Activated T-helper 2 cell treated with anti-CD3 and anti-CD28 coated beads, Interferon-gamma antibody, Interleukin-2, Interleukin-4, amounts not matched to agents 10 μg/mL and 5 μg/mL and 100 μg/mL, durations not matched to agents 14 hours and 24 hours and 36 hours (primary cell): ENCODE measurements around the gene PPP4C. TPM values are rescaled to one million over a fixed set of nuclear protein-coding genes. Genes with fewer than 3 reads are reported as not detected.

Experiments
- DNase-seq: peaks from one replicate; pipeline ENCODE4 v3.0.0; 2021; ENCODE audit warnings: low spot score
- H3K27ac Mint-ChIP-seq: one replicate; pipeline ENCODE4 v1.8.0; 2021; ENCODE audit warnings: mixed read lengths
- H3K27me3 Mint-ChIP-seq: one replicate; pipeline ENCODE4 v1.8.0; 2021; ENCODE audit warnings: low read depth, mixed read lengths
- H3K36me3 Mint-ChIP-seq: one replicate; pipeline ENCODE4 v1.8.0; 2021; ENCODE audit warnings: low read depth, mixed read lengths
- H3K4me1 Mint-ChIP-seq: one replicate; pipeline ENCODE4 v1.8.0; 2021; ENCODE audit warnings: low read depth, mixed read lengths
- H3K4me3 Mint-ChIP-seq: one replicate; pipeline ENCODE4 v1.8.0; 2021; ENCODE audit warnings: low read depth, mild to moderate bottlenecking, moderate library complexity, mixed read lengths
- H3K9me3 Mint-ChIP-seq: one replicate; pipeline ENCODE4 v1.8.0; 2021; ENCODE audit warnings: mixed read lengths
- intact Hi-C: fragments of 100-400 bp; cut with micrococcal nuclease; formaldehyde crosslinking; loops from one replicate; pipeline ENCODE4 v1.15.1; 2023
- total RNA-seq: library from RNA; stranded (reverse); gene quantifications from 2 replicates; pipeline ENCODE4 v1.2.3, GENCODE V29; 2022

PPP4C gene
- total RNA-seq, 1 donor from 2014 or later, result 143 TPM

DNA sequence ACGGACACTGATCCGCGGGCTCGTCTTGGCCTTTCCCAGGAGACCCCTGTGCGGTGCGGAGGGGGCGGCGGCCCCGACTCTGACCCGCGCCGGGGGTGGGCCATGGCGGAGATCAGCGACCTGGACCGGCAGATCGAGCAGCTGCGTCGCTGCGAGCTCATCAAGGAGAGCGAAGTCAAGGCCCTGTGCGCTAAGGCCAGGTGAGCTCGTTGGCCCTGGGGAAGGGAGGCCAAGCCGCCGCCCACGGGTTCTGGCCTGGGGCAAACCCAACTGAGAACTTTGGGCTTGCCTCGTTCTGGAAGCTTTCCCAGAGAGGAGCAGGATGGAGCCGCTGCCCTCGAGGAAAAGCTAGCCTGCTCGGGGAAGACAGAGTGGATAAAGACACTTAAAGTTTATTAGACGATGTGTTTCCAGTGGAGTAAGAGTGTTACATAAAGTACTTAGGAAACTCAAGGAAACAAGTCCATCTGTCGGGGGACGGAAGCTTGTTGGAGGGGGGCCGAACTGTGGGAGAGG, 540 bp downstream of the PPP4C start:
- Mint-ChIP-seq H3K4me1 (peaks cover 26% of the 10 kb centered on the region), H3K4me3 (peak overlapping the region; percentile 93), H3K36me3 (peaks cover 62% of the 10 kb centered on the region), H3K9me3 (no peaks in the 10 kb centered on the region), H3K27me3 (no peaks in the 10 kb centered on the region), H3K27ac (peak overlapping the region; percentile 75)
- intact Hi-C loops, result no loop called here
- DNase-seq, result no peak

DNA sequence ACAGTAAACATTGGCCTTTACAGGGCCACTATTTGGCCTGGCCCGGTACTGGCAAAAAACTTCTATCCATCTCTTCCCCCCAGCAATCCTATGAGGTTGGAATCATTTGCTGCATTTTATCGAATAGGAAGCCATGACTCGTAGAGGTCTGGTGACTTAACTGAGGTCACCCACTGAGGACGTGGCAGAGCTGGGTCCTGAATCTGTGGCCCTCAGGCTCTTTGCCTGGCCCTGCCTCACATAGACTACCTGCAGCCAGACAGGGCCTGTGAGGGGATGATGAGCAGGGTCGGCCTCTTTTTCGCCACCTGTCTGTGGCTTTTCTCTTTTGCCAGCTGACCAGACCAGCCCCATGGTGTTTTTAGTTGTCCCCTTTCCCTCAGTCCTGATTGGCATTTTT, 1.9 kb downstream of the PPP4C start:
- no peak for DNase-seq
- Mint-ChIP-seq H3K27ac (peak overlapping the region; percentile 33), H3K4me3 (peak overlapping the region; percentile 93), H3K36me3 (peaks cover 61% of the 10 kb centered on the region), H3K27me3 (no peaks in the 10 kb centered on the region), H3K9me3 (no peaks in the 10 kb centered on the region), H3K4me1 (peaks cover 26% of the 10 kb centered on the region)
- intact Hi-C loops, result no loop called here

DNA sequence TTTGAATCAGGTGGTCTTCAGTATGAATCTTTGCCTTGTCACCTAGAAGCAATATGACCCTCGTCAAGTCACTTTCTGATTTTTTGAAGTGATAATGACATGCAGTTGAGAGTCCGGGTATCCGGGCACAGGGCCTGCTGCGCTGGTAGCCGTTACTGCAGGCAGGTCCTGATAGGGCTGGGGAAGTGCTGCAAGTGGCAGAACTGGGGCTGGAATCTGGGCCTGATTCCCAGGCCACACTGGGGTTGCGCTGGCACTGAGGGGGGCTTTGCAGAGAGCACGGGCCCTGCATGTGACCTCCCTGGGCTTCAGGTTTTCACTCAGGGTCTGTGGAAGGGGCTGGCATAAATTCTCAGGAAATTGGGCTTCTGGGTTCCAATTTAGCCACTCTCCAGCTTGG, 3.0 kb downstream of the PPP4C start:
- intact Hi-C loops, result no loop called here

DNA sequence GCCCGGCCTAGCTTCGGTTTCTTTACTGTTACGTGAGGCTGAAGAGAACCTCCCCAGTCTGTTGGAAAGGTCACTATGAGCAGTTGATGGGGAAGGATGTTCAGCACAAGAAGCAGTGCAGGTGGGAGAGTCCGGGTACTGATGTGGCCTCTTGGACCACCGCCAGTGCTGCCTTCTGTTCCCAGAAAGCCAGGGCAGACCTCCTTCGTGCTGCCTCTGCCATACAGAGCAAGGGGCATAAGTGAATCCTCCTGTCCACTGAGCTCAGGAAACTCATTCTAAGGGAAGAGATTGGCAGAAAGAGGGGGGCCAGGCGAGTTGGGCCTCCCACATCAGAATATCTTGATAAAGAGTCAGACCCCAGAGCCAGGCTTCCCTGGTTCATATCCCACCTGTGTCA, 3.7 kb downstream of the PPP4C start:
- H3K27me3 Mint-ChIP-seq, result no peaks in the 10 kb centered on the region
- intact Hi-C loops, result no loop called here
- H3K9me3 Mint-ChIP-seq, result no peaks in the 10 kb centered on the region
- peaks cover 68% of the 10 kb centered on the region for H3K36me3 Mint-ChIP-seq
- peaks cover 26% of the 10 kb centered on the region for H3K4me1 Mint-ChIP-seq
- H3K4me3 Mint-ChIP-seq, result no peak overlapping the region
- no peak overlapping the region for H3K27ac Mint-ChIP-seq
- DNase-seq, result no peak

More for the DNA sequence above, 3.0 kb downstream of the PPP4C start:
- Mint-ChIP-seq H3K4me1 (peaks cover 26% of the 10 kb centered on the region), H3K4me3 (no peak overlapping the region), H3K9me3 (no peaks in the 10 kb centered on the region), H3K27ac (no peak overlapping the region), H3K36me3 (peaks cover 66% of the 10 kb centered on the region), H3K27me3 (no peaks in the 10 kb centered on the region)
- no peak for DNase-seq

DNA sequence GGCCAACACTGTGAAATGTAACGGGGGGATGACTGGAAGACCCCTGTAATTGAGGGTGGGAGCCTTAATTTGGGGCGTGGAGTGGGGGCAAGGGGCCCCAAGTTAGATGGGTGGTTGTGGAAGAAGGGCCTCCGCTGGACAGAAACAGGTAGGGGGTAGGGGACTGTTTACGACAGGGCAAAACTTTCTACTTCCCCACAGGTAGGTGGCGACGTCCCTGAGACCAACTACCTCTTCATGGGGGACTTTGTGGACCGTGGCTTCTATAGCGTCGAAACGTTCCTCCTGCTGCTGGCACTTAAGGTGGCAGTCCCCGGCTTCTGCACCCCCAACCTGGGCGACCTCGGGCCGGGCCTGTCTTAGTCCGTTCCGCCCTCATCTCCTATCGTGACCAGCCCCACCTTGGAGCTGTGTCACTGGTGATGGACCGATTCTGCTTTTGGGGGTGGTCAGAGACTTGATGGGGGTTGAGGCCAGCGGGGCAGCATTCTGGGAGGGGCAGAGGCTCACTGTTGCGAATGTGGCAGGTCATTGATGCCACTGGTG, 6.8 kb downstream of the PPP4C start:
- Mint-ChIP-seq H3K27ac (no peak overlapping the region), H3K9me3 (no peaks in the 10 kb centered on the region), H3K36me3 (peaks cover 58% of the 10 kb centered on the region), H3K4me1 (peaks cover 11% of the 10 kb centered on the region), H3K27me3 (no peaks in the 10 kb centered on the region), H3K4me3 (no peak overlapping the region)
- DNase-seq, result no peak
- intact Hi-C loops, result no loop called here

DNA sequence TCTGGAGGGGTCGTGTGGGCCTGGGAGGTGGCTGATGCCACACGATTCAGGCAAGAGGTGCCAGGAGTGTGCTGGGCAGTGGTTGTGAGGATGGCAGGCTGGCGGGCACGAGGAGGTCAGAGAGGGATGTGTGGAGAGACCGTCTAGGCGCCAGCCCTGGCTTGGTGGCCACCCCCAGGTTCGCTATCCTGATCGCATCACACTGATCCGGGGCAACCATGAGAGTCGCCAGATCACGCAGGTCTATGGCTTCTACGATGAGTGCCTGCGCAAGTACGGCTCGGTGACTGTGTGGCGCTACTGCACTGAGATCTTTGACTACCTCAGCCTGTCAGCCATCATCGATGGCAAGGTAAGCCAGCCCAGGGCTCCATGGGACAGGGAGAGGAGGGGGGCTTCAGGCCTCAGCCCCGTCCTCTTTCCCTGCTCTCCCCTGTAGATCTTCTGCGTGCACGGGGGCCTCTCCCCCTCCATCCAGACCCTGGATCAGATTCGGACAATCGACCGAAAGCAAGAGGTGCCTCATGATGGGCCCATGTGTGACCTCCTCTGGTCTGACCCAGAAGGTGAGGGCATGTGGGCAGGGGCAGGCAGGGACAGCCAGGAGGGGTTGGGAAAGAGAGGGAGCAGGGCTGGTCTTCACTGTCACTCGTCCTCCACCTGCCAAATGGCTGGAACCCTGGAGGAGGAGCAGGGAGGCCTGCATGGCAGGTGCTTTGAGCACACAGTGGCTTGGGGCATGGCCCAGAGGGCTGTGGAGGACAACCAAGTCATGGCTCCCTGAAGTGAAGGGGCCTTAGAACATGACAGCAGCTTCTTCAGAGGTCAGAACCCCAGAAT, 7.6 kb downstream of the PPP4C start:
- H3K36me3 Mint-ChIP-seq, result peaks cover 54% of the 10 kb centered on the region
- intact Hi-C loops, result no loop called here
- no peaks in the 10 kb centered on the region for H3K9me3 Mint-ChIP-seq
- H3K27ac Mint-ChIP-seq, result no peak overlapping the region
- H3K4me3 Mint-ChIP-seq, result no peak overlapping the region
- DNase-seq, result no peak
- H3K27me3 Mint-ChIP-seq, result no peaks in the 10 kb centered on the region
- H3K4me1 Mint-ChIP-seq, result peaks cover 5% of the 10 kb centered on the region

DNA sequence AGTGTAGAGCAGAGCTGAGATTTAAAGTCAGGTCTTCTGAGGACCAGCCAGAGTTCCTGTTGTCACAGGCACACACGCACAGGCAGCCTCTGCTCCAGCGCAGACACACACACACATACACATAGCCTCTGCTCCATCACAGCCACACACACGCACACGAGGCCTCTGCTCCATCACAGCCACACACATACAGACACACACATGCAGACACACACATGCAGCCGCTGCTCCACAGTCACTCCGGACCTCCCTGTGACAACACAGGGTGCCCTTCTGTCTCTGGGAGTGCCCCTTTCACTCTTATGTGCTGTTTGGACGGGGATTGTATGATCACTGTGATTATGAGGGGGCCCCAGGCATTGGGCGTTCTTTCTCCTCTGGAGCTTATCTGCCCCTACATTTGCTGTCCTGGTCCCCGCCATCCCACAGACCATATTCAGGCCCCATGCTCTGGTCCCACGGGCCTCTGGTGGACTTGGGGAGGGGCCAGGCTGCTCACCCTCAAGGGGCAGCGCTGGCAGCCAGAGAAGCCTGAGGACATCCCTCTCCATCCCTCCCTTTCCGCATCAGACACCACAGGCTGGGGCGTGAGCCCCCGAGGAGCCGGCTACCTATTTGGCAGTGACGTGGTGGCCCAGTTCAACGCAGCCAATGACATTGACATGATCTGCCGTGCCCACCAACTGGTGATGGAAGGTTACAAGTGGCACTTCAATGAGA, 8.5 kb downstream of the PPP4C start:
- intact Hi-C loops, result no loop called here
- Mint-ChIP-seq H3K27me3 (no peaks in the 10 kb centered on the region), H3K4me3 (no peak overlapping the region), H3K27ac (no peak overlapping the region), H3K36me3 (peaks cover 49% of the 10 kb centered on the region), H3K4me1 (peaks cover 4% of the 10 kb centered on the region), H3K9me3 (no peaks in the 10 kb centered on the region)
- no peak for DNase-seq

DNA sequence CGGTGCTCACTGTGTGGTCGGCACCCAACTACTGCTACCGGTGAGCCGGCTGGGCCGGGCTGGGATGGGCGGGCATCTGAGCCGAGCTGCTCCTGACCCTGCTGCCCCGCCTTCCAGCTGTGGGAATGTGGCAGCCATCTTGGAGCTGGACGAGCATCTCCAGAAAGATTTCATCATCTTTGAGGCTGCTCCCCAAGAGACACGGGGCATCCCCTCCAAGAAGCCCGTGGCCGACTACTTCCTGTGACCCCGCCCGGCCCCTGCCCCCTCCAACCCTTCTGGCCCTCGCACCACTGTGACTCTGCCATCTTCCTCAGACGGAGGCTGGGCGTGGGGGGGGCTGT, 9.0 kb downstream of the PPP4C start:
- H3K9me3 Mint-ChIP-seq, result no peaks in the 10 kb centered on the region
- H3K4me1 Mint-ChIP-seq, result peaks cover 4% of the 10 kb centered on the region
- H3K27me3 Mint-ChIP-seq, result no peaks in the 10 kb centered on the region
- H3K4me3 Mint-ChIP-seq, result no peak overlapping the region
- intact Hi-C loops, result no loop called here
- H3K36me3 Mint-ChIP-seq, result peaks cover 44% of the 10 kb centered on the region
- no peak for DNase-seq
- no peak overlapping the region for H3K27ac Mint-ChIP-seq

DNA sequence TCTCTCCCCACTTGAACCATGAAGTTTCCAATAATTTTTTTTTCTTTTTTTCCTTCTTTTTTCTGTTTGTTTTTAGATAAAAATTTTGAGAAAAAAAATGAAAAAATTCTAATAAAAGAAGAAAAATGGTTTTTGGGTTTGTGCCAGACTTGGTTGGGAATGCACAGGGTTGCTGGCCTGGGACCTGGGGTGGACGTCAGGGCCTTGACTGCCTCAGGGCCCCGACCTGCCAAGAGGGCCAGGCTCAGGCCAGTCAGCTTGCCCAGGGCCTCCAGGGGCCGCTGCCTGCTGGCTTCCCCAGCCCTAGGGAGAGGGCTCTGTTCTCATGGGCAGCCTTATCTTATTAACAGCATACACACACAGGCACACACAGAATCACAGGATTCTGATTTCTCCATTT, 9.5 kb downstream of the PPP4C start:
- Mint-ChIP-seq H3K4me1 (peaks cover 9% of the 10 kb centered on the region), H3K9me3 (no peaks in the 10 kb centered on the region), H3K27me3 (no peaks in the 10 kb centered on the region), H3K36me3 (peaks cover 42% of the 10 kb centered on the region), H3K27ac (no peak overlapping the region), H3K4me3 (no peak overlapping the region)
- intact Hi-C loops, result no loop called here
- no peak for DNase-seq

DNA sequence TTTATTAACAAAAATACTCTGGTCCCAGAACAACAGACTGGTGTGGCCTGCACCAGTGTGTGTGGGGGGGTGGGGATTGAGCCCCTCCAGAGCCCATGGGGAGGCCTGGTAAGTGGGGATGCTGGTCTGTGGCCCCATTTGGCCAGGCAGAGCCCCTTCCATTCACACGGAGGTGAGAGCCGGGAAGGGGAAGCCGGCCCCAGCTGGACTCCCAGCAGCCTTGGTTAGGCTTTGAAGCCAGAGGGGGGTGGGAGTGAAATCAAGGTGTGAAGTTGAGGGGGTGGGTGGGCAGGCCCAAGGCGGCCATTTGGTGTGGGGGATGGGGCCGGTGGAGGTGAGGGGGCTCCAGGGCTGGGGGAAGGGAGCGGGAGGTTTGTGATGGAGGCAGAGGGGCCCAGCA, 10.0 kb downstream of the PPP4C start:
- Mint-ChIP-seq H3K4me3 (no peak overlapping the region), H3K27ac (no peak overlapping the region), H3K4me1 (peaks cover 13% of the 10 kb centered on the region), H3K9me3 (no peaks in the 10 kb centered on the region), H3K27me3 (no peaks in the 10 kb centered on the region), H3K36me3 (peaks cover 40% of the 10 kb centered on the region)
- intact Hi-C loops, result no loop called here
- DNase-seq, result no peak

DNA sequence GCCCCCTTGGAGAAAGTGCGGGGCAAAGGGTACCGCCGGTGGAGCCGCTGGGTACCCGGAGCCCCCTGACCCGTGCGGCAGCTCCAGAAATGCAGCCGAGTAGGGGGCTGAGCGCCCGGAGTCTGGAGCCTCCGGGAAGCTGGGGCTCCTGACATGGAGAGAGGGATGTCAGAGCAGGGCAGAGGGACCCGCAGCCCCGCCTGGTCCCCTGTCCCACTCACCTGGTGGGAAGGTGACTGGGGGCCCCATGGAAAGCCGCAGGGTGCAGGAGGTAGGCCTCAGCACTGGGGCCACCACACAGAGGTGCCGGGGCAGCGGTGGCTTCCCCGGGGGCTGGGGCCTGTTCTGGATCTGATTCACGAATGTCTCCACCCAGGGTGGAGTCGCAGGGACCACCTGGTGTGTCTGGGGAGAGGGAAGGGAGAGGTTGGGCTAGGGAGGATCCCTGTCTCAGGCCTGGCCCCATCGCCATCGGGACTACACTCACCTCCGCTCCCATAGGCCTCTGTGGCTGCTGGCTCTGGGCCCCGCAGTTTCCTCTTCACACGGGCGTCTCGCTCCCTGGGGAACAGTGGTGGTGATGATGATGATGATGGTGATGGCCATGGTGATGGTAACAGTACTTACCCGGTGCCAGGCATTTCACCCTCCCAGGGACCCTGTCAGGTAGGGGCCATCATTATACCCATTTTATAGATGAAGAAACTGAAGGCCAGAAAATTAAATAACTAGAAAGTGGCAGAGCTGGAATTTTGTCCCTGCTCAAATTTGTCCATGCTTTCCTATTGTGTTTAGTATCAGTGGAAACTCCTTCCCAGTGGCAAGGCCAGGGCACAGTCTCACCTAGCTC, 10.7 kb downstream of the PPP4C start:
- Mint-ChIP-seq H3K36me3 (peaks cover 34% of the 10 kb centered on the region), H3K27me3 (no peaks in the 10 kb centered on the region), H3K4me3 (no peak overlapping the region), H3K4me1 (peaks cover 13% of the 10 kb centered on the region), H3K9me3 (no peaks in the 10 kb centered on the region), H3K27ac (no peak overlapping the region)
- no peak for DNase-seq
- intact Hi-C loops, result no loop called here

DNA sequence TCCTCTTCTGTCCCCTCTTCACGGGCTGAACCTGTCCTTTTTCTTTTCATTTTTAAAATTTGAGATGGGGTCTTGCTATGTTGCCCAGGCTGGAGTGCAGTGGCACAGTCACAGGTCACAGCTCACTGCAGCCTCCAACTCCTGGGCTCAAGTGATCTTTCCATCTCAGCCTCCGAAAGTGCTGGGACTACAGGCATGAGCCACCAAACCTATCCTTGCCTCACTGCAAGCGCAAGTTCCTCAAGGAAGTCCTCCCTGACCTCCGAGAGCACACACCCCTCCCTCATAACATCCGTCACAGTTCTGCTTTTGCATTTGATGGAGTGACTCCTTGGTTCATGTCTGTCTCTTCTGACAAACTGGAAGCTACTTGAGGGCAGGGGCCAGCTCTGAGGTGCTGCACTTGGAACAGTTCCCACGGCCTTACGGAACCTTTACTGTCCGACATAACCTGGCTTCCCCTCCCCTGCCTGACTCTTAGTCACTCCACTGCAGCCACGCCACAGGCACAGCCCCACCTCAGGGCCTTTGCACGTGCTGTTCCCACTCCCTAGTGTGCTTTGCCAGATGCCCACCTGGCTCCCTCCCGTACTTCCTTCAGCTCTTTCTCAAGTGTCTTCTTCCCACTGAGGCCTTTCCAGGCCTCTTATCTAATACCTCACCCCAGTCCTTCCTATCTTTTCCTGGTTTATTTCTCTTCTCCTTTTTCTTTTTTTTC, 11.5 kb downstream of the PPP4C start:
- peaks cover 19% of the 10 kb centered on the region for H3K4me1 Mint-ChIP-seq
- H3K27me3 Mint-ChIP-seq, result no peaks in the 10 kb centered on the region
- no peaks in the 10 kb centered on the region for H3K9me3 Mint-ChIP-seq
- intact Hi-C loops, result no loop called here
- no peak overlapping the region for H3K27ac Mint-ChIP-seq
- peaks cover 27% of the 10 kb centered on the region for H3K36me3 Mint-ChIP-seq
- DNase-seq, result no peak
- H3K4me3 Mint-ChIP-seq, result no peak overlapping the region
